Activated T-cell treated with anti-CD3 and anti-CD28 coated beads for 48 hours (primary cell): ENCODE results near the gene TULP1.

ENCODE experiments used
- DNase-seq: peaks from one replicate; pipeline ENCODE4 v3.0.0-alpha.2; 2020; ENCODE audit warnings: low read depth

TULP1 gene

DNA sequence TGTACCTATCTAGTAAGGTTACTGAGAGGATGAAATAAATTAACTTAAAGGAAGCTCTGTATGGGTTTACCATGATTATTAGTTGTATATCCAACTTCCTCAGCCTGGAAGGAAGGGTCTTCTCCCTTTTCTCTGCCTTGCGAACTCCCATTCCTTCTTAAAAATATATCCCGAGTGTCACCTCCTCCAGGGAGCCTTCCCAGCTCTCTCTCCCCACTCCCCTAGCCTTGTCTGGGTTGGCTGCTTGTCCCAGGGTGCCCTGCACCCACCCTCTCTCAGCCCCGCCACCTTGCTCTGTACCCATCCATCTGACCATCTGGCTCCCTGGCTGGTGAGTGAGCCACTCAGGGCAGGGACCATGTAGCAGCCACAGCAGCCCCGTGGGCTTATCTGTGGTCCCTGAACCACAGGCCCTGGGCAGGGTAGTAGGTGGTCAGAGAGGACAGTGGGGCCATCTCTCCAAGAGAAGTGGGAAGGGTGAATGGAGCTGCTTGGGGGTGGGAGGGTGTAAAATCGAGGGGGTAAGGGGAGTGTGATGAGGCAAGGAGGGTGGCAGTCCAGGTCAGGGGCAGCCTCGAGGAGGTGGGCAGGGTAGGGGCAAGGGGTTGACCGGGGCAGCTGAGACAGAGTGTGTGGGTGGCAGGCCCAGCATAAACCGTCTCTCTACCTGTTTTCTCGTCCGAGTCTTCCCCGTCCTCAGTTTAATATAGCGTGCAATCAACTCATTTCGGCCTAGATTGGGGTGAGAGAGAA, 28.6 kb downstream of the TULP1 start:
- no peak for DNase-seq

DNA sequence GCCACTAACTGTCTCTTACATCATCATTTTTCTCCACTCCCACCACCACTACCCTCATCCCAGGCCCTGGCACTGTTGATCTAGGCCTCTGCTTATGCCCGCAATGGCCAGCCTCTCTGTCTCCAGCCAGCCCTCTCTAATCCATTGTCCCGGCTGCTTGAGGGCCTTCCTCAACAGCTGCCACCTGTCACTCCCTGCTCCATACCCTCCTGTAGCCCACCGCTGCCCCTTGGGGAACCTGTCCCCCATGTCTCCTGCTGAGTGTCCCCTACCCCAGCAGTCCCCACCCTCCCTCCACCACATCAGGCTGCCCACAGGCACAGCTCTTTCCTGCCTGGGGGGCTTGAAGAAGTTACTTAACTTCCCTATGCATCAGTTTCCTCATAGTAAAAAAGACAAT, 29.2 kb downstream of the TULP1 start:
- no peak for DNase-seq

DNA sequence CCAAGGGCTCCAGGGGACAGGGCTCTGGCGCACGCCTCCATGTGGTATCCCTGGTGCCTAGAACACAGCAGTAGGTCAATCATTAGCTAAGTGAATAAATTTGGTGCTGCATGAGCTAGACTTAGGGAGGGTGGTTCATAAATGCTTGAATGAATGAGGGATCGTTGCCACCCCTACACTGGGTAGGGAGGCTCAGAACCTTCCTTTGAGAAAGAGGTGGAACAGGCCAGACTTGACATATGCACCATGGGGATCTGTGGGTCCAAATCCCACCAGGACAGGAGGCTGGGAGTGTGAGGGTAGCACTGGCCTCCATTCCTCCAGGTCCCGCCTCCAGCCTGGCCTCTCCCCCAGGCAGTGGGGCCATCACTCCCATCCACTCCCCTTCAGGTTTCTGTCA, 29.6 kb downstream of the TULP1 start:
- no peak for DNase-seq

DNA sequence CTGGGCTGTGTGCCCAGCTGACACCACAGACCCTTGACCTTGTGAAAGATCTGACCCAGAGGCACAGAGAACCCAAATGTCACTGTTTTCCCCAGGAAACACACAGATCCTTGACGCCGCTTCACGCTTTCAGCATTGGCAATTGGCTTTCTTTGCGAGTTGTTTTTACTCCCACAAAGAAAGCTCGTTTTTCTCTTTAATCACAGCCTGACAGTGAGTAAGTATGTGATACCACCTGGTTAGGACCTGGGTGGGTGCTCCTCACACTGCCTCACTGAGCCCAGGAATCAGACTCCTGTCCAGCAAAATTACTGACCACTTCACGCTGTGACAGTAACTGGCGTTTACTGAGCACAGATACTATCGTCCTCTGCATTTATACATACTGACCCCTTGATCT, 31.5 kb downstream of the TULP1 start:
- DNase-seq = no peak

DNA sequence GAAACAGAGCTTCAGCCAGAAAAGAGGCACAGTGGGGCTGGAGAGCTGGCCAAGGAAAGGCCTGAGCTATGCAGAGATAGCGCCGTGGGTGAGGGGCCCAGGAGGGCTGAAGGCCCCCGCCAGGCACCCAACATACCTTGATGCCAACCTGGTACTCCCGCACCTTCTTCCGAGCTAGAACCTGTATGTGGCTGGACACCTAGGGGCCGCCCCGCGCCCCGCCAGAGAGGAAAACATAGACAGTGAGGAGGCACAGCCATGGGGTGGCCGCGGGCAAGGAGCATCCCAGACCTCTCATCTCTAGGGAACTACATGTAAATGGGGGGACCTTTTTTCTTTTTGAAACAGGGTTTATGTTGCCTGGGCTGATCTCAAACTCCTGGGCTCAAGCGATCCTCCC, 32.5 kb downstream of the TULP1 start:
- DNase-seq = no peak

DNA sequence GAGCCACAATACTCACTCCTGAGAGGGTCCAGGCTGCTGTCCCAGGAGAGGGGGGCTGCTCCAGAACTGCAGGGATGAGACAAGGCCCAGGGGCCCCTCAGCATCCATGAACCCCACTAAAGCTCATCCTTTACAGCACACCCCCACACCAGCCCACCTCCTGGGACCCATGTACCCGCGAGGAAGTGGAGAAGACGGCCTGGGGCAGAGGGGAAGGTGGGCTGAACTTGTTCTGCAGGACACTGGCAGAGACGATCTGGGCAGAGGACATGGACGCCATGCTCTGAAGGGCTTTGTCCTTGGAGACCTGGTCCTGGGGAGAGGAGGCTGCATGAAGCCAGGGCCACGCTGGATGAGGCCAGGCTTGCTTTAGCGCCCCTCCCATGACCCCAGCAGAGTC, 34.4 kb downstream of the TULP1 start:
- DNase-seq = no peak

DNA sequence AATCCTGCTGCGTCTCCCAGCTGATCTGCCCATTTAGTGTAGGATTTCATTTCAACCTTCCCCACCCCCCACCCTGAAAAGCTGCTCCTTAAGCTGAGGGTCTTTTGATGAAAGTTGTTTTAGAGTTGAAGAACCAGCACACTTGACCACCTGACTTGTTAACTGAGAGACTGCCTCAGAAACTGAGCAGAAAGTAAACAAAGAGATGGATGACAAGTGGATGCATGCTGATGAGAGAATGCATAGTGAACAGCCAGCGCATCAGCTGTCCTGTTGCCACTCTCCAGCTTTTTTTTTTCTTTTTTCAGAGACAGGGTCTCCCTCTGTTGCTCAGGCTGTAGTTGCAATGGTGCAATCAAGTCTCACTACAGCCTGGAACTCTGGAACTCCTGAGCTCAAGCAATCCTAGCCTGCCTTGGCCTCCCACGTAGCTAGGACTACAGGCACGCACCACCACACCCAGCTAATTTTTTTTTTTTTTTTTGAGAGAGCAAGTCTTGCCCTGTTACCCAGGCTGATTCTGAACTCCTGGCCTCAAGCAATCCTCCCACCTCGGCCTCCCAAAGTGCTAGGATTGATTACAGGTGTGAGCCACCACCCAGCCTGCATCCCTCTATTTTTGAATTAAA, 35.0 kb downstream of the TULP1 start:
- no peak for DNase-seq

DNA sequence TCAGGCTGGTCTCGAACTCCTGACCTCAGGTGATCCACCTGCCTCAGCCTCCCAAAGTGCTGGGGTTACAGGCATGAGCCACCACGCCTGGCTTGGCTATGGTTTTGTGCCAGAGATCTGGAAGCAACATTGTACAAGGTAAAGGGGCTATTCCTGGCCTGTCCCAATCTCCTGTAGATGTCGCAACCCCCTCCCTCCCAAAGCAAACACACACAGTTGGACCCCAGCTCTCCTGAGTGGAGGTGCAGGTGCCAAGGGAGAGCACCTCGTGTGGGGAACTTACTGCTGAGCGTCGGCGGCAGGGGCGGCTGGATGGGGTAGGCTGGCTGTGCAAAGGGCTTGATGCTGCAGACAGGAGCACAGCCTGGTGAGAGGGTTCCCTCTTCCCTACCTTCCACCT, 35.7 kb downstream of the TULP1 start:
- no peak for DNase-seq

DNA sequence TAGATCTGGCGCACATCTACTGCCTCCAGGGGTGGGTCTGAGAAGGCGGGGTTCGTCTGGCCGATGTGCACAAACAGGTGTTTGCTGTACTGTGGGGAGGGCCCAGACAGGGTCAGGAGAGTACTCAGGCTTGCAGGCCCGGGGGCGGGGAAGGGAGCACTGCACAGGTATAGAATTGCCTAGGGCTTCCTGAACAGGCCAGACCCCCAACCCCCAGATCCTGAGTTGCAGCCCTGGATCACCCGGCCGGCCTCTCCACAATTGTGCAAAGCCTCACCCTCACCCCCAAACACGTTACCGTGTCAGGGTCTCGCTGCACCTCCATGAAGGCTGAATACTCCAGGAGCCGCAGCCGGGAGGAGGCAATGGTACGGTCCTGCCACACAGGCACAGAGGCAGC, 36.7 kb downstream of the TULP1 start:
- no peak for DNase-seq

DNA sequence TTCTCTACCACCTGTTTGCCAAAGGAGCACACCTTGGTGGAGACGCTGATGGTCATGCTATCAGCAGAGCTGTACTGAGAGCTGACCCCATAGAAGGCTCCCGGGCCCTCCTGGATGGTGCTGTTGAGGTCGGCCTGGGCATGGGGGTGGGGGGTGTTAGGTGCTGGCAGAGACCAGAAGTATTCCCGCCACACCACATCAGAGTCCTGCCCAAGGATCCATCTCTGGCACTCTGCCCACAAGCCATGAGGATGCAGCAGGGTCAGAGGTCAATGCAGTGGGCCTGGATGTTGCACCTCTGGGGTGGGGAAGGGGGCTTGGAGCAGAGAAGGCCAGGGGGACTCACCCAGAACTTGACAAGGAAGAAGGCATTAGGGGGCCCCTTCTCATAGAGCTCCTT, 37.1 kb downstream of the TULP1 start:
- no peak for DNase-seq

DNA sequence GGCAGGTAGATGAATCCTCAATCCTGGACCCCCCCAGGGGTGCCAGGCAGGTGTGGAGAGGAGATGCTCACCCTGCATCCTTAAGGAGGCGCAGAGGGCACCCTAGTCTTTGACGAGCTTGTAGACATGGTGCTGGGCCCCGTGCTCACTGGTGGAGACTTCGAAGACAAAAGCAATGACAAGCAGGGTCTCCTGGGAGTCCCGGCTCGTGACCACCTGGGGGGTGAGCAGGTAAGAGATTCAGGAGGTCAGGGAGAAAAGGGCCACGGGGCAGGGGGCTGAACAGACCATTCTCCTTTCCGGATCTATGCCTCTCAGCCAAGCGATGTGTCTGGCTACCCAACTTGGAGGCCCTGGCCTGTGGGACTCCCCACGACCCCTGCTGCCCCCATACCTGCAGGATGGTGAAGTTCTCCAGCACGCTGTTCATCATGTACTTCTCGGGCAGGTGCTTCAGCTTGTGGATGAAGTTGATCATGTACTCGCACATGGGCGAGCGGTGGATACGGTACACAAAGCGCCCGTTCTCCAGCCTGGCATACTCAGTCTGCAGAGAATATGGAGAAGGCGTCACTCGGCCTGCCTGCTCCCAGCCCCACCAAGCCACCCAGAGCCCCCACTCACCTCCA, 37.6 kb downstream of the TULP1 start:
- no peak for DNase-seq

DNA sequence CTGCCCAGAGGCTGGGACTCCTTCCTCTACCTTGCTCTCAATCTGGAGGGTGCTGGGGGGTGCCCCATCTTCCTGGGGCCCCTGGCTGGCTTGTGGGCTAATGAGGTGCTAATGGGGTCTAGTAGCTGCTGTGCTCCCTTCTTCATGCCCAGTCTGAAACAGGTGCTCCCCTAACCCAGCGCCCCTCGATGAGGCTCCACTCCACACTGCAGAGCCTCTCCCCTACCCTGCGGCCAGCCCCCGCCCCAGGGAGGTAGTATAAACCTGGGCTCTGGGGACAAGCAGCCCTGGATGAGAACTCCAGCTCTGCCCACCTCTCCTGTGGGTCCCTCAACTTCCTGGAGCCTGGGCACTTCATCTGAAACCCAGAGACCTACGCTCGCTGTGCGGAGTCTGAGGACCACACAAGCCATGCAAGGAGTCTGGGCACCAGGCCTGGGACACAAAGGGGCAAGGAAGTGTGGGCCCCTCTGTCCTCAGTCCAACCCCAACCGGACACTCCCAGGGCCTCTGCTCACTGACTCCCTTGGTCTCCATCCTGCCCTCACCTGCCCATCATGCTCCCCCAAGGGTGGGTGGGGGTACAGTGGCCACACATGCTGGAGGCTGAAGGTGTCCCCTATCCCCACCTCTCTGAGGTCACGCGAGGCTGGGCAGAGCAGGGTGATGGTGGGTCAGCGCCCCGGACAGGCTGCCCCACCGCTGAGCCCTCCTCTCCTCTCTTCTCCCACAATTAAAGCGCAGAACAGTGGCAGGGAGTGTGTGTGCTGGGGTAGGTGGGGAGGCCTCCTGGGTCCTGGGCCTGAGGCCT, 38.4 kb downstream of the TULP1 start:
- peak; percentile 38 for DNase-seq

DNA sequence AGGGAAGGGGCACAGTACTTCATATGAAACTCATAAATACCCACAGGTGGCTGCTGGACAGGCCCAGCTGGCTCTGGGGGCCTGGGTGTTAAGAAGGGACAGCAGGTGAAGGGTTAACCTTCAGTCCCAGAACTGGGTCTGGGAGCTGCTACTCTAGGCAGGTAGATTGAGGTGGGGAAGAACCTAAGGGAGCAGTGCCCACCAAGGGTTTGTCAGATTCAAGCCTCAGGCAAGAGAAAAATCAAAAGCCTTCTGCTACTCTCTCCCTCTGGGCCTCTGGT, 38.9 kb downstream of the TULP1 start:
- DNase-seq = no peak

DNA sequence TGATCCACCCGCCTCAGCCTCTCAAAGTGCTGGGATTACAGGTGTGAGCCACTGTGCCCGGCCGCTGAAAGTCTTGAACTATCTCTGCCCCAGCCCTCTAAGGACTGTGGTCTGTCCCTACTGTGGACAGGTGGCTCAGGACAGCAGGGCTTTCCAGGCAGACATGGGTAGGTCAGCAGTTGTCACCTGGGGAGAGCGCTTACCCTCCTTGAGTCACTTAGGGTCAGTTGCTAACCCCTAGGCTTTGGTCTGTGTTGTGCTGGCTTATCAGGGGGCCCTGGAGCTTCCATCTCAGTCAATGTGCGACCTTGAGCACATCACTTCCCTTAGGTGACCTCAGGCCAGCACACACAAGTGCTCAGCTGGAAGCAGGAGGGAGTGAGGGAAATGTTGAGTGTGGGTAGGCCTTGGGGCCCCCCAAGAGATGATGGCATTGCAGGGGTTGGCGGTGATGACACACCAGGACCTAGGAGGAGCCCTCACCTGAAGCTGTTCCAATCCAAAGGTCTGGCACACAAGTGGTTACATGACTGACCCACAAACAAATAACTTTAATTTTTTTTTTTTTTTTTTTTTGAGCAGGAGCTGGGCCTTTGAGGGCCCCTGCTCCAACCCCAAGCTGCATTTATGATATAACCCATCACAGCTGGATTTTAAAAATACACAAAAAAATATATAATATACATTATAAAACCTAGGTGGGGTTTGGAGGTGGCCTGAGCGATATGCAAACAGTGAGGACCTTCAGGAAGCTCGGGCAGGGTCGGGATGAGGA, 39.4 kb downstream of the TULP1 start:
- DNase-seq = no peak

DNA sequence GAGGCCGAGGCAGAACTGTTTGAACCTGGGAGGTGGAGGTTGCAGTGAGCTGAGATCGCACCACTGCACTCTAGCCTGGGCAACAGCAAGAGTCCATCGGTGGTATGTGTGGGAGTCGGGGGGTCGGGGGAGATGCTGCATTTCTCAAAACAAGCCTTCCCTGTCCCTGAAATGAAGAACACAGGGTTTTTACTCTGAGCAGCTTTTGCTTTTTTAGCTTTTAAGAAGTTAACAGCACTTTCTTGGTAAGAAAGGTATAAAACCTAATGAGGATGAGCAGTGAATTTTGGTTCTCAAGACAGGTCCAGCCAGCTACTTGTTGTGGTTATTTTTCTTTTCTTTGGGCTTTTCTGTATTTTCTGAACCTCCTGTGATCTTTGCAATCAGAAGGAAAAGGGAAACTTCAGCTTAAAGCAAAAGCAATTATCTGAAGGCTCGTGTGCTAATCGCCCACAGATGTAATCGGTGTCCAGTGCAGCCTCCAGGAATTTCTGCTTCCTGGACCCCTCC, 40.8 kb downstream of the TULP1 start:
- DNase-seq = no peak

DNA sequence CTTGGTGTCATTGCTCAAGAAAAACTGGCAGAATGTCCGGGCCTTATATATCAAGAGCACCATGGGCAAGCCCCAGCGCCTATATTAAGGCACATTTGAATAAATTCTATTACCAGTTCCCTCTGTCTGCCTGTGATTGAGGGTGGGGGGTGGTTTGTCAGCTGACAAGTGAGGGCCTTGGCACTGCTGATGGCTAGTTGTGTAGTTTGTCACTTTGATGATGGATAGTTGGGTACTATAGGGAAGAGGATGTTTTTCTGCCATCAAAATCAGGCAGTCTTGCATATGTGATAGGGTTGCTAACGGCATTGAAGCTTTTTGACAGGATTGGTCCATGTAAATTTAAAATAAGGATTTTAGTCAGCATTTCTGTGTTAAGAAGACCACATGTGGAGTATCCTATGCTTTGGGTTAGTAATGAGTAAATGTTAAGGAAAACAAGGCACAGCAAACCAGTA, 42.0 kb downstream of the TULP1 start:
- DNase-seq = no peak

DNA sequence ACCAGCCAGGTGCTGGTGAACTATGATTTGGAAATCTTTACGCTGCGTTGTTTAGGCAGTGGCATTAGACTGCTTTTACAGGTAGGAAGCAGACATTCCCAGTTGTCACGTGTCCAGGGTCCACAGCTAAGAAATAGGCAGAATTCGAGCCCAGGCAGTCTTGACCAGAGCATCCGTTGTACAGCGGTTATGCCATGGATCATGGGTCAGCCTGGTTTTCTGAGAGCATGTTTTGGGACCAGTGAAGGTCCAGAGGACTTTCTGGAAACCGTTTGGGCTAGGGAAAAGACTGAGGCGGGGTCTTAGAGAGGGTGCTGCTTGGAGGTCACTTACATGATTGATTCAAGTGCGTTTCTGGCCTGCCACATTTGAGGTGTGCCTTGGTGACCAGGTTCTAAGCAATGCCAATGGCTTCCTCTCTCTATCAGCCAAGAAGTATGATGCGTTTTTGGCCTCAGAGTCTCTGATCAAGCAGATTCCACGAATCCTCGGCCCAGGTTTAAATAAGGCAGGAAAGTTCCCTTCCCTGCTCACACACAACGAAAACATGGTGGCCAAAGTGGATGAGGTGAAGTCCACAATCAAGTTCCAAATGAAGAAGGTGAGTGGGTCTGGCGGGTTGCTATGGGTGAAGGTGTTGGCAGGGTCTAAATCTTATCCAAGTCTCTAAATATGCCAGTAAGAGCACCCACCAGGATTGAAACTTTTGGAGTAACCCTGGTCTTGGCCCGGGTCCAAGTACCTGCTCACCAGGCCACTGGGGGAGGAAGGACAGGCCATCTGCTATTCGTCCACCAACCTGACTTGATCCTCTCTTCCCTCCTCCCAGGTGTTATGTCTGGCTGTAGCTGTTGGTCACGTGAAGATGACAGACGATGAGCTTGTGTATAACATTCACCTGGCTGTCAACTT, 42.7 kb downstream of the TULP1 start:
- DNase-seq = no peak

DNA sequence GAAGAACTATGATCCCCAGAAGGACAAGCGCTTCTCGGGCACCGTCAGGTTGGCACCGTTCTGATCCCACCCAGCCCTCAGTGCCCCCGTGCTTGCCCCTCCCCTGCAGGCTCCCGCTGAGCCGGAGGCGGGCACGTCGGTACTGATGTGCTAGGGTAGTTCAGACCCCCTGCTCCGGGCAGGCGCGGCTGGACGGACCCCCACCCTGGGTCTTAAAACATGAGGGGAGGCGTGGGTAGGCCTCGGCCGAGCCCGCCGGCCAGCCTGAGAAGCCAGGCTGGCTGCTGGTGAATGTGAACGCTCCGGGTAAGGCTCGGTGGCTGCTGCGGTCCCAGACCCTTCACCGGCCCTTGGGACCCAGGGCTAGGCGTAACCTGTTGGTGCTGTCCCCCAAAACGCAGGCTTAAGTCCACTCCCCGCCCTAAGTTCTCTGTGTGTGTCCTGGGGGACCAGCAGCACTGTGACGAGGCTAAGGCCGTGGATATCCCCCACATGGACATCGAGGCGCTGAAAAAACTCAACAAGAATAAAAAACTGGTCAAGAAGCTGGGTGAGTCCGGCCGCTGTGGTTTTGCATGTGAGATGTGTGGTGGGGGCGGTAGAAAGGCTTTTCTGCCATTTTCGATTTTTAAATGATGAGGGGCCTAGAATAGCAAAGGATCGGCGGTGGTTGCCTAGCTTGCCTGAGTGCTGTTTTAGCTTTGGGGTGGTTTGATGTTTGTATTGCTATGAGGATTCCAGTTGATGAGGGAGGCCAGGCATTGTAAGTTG, 43.5 kb downstream of the TULP1 start:
- no peak for DNase-seq

DNA sequence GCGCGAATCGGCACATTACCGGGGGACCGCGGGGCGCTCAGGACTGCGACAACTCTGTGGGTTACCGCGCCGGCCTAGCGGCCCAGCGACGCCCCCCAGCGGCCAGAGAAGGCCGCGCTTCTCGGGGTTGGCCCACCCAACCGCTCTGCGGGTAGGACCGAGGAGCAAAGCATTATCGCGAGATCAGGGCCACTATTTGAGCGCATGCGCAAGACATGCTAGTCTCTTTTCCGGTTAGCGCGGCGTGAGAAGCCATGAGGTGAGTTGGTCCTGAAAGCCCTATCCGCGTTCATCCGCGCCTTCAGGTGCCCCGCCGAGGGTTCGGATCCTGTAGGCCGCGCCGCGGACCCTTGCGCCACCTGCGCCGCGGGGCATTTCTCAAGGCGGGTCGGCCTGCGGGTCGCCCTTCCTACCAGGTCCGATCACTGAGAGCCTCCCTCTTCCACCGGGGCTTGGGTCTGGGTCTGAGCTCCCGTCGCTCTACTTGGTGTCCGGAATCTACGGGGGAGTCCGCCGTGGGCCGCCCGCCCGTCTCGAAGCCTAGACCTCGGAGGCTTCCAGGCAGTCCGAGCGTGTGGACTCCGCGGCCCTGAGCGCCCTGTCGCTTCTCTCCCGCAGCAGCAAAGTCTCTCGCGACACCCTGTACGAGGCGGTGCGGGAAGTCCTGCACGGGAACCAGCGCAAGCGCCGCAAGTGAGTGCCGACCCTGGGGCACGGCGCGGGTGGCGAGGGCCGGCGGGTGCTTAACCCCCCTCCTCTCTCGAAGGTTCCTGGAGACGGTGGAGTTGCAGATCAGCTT, 44.3 kb downstream of the TULP1 start, which contains the start of gene RPL10A:
RPL10A (plus strand) TSS at position 221 of the 799 bp plus-strand sequence; CDS start at position 255, 34 bp downstream.
- peak; percentile 96 for DNase-seq
